Measurements from ENCODE around the gene KSR2. TPM values are rescaled to one million over a fixed set of nuclear protein-coding genes. Genes with fewer than 3 reads are reported as not detected.

KSR2 gene
- total RNA-seq, 1 donor from 2014 or later = not detected

- TF ChIP-seq, protein P1, sequence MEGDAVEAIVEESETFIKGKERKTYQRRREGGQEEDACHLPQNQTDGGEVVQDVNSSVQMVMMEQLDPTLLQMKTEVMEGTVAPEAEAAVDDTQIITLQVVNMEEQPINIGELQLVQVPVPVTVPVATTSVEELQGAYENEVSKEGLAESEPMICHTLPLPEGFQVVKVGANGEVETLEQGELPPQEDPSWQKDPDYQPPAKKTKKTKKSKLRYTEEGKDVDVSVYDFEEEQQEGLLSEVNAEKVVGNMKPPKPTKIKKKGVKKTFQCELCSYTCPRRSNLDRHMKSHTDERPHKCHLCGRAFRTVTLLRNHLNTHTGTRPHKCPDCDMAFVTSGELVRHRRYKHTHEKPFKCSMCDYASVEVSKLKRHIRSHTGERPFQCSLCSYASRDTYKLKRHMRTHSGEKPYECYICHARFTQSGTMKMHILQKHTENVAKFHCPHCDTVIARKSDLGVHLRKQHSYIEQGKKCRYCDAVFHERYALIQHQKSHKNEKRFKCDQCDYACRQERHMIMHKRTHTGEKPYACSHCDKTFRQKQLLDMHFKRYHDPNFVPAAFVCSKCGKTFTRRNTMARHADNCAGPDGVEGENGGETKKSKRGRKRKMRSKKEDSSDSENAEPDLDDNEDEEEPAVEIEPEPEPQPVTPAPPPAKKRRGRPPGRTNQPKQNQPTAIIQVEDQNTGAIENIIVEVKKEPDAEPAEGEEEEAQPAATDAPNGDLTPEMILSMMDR (IDR thresholded peaks at IDR 0.05) = no peak
- H3K27me3 Mint-ChIP-seq (ENCODE audit: low read depth) = peaks cover 24% of the 10 kb centered on the region
- no peaks in the 10 kb centered on the region for H3K36me3 Mint-ChIP-seq (ENCODE audit: low read depth)
- H3K4me3 Mint-ChIP-seq (ENCODE audit: unreplicated experiment) = no peak overlapping the region
- no peak for DNase-seq (ENCODE audit: low spot score)
- H3K27ac Mint-ChIP-seq (ENCODE audit: unreplicated experiment) = no peak overlapping the region
- H3K4me1 Mint-ChIP-seq (ENCODE audit: low read depth) = peaks cover 6% of the 10 kb centered on the region
- H3K9me3 Mint-ChIP-seq (ENCODE audit: low read depth) = peaks cover 5% of the 10 kb centered on the region
Observed at GRCh38 chr12:117499759-117500485, 468.9 kb downstream of the KSR2 start.

DNA sequence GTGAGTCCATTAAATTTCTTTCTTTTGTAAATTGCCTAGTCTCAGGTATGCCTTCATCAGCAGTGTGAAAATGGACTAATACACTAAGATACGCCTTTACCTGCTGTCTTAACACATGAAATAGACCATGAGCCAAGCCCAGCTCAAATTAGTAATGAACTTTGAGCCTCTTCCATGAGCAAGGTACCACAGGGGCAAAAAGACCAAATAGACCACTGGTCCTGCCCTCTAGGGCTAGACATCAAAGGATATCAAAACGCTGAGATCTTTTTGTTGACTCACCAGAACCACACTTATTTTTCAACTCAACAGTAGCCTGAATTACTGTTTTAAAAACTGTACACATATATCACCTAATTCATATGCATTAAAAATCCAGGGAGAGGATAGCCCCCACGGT lies 469.9 kb downstream of the KSR2 start:
- DNase-seq (ENCODE audit: low spot score) = no peak
- no peak overlapping the region for H3K4me3 Mint-ChIP-seq (ENCODE audit: unreplicated experiment)
- H3K36me3 Mint-ChIP-seq (ENCODE audit: low read depth) = no peaks in the 10 kb centered on the region
- H3K27ac Mint-ChIP-seq (ENCODE audit: unreplicated experiment) = no peak overlapping the region
- peaks cover 5% of the 10 kb centered on the region for H3K9me3 Mint-ChIP-seq (ENCODE audit: low read depth)
- H3K27me3 Mint-ChIP-seq (ENCODE audit: low read depth) = peaks cover 22% of the 10 kb centered on the region
- peaks cover 6% of the 10 kb centered on the region for H3K4me1 Mint-ChIP-seq (ENCODE audit: low read depth)
- TF ChIP-seq, protein P1 (IDR thresholded peaks at IDR 0.05) = no peak

GRCh38 chr12:117498256-117498655 lies 470.5 kb downstream of the KSR2 start:
- Mint-ChIP-seq H3K36me3 (ENCODE audit: low read depth) (no peaks in the 10 kb centered on the region), H3K4me3 (ENCODE audit: unreplicated experiment) (no peak overlapping the region), H3K27ac (ENCODE audit: unreplicated experiment) (no peak overlapping the region), H3K9me3 (ENCODE audit: low read depth) (peaks cover under 1% of the 10 kb centered on the region), H3K27me3 (ENCODE audit: low read depth) (peaks cover 16% of the 10 kb centered on the region), H3K4me1 (ENCODE audit: low read depth) (peaks cover 6% of the 10 kb centered on the region)
- DNase-seq (ENCODE audit: low spot score) = no peak
- TF ChIP-seq, protein P1 (IDR thresholded peaks at IDR 0.05) = no peak

DNA sequence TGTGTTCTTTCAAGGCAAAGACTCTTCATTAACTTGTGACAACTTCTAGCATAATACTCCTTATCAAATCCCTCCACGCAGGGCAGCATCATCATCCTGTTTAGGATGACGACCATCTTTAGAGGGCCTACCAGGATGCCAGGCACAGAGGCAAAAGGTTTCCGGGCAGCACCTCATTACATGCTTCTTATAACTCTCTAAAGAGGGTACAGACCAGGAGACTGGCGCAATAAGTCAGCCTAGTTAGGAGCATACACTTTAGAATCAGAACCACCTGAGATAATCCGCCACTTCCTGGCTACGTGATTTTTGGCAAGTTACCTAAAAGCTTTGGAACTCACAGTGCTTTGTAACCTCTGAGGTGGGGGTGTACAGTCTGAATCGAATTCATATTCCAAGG lies 471.4 kb downstream of the KSR2 start:
- DNase-seq (ENCODE audit: low spot score) = no peak
- no peak overlapping the region for H3K4me3 Mint-ChIP-seq (ENCODE audit: unreplicated experiment)
- peaks cover 13% of the 10 kb centered on the region for H3K27me3 Mint-ChIP-seq (ENCODE audit: low read depth)
- H3K36me3 Mint-ChIP-seq (ENCODE audit: low read depth) = no peaks in the 10 kb centered on the region
- TF ChIP-seq, protein P1 (IDR thresholded peaks at IDR 0.05) = no peak
- no peak overlapping the region for H3K27ac Mint-ChIP-seq (ENCODE audit: unreplicated experiment)
- peaks cover 6% of the 10 kb centered on the region for H3K4me1 Mint-ChIP-seq (ENCODE audit: low read depth)
- H3K9me3 Mint-ChIP-seq (ENCODE audit: low read depth) = no peaks in the 10 kb centered on the region

DNA sequence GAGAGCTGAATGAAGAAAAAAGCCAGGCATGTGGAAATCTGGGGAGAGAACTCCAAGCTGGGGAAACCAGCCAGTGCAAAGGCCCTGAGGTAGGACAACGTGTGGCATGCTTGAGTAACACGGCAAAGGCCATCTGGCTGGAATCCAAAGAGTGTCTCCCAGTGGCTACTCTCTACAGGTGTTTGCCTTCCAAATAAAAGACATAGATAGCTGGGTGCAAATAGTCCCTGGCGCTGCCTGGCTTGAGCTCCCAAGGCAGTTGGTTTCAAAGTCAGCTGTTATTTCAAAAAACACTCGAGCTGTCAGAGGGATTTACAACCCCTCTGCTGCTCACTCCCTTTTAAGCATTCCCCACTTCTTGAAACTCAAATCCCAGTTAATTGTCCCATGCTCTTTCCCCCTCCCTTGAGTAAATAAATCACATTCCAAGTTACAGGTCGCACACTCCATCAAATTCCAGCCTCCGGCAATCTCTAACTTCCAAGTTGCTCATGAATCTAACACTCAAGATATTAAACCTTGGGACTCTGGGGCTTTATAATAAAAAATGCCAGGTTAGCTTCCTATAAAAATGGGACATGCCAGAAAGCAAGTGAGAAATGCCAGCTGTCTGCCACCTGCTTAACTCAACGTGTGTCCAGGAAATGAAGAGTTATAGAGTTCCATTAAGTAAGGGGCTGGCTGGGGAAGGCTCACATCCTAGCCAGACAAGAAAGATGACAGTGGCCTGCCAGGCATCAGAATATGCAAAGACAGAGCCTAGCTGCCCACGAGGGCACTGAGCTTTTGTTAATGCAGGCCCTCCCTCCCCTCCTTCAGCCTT lies 473.7 kb downstream of the KSR2 start:
- Mint-ChIP-seq H3K4me3 (ENCODE audit: unreplicated experiment) (no peak overlapping the region), H3K36me3 (ENCODE audit: low read depth) (no peaks in the 10 kb centered on the region), H3K27ac (ENCODE audit: unreplicated experiment) (no peak overlapping the region), H3K9me3 (ENCODE audit: low read depth) (no peaks in the 10 kb centered on the region), H3K27me3 (ENCODE audit: low read depth) (peaks cover 13% of the 10 kb centered on the region), H3K4me1 (ENCODE audit: low read depth) (peaks cover 3% of the 10 kb centered on the region)
- TF ChIP-seq, protein P1 (IDR thresholded peaks at IDR 0.05) = no peak
- DNase-seq (ENCODE audit: low spot score) = no peak
